HUES6 (cell line): ENCODE data around the gene ZNF530.

Experiments used
- H3K27ac ChIP-seq: 2 replicates; pipeline ENCODE4 v1.7.0; 2013; ENCODE audit warnings: low read depth, mild to moderate bottlenecking, low read length, inconsistent platforms
- H3K27me3 ChIP-seq: 2 replicates; pipeline ENCODE4 v1.6.1; 2013; ENCODE audit warnings: low read length; ENCODE audit not compliant: control insufficient read depth, insufficient read depth
- H3K36me3 ChIP-seq: 2 replicates; pipeline ENCODE4 v1.6.1; 2013; ENCODE audit warnings: low read length; ENCODE audit not compliant: control insufficient read depth, insufficient read depth
- H3K4me1 ChIP-seq: 2 replicates; pipeline ENCODE4 v1.6.1; 2013; ENCODE audit warnings: low read length; ENCODE audit not compliant: control insufficient read depth, insufficient read depth
- H3K4me3 ChIP-seq: 2 replicates; pipeline ENCODE4 v1.5.1; 2013; ENCODE audit warnings: low read depth, low read length
- H3K9ac ChIP-seq: one replicate; pipeline ENCODE4 v1.6.1; 2013; ENCODE audit warnings: mild to moderate bottlenecking, low read length
- H3K9me3 ChIP-seq: 2 replicates; pipeline ENCODE4 v1.6.1; 2013; ENCODE audit warnings: low read depth, low read length; ENCODE audit not compliant: control insufficient read depth, insufficient read depth

ZNF530 gene

GRCh38 chr19:57599761-57600383, at the start of gene ZNF530:
TSS of gene ZNF530 (plus strand) at chr19:57599885. CDS start at chr19:57604346, 4,461 bp downstream.
- peak within 1 kb of the TSS; percentile 69 for H3K9ac ChIP-seq
- H3K4me1 ChIP-seq, result peaks cover 6% of the 10 kb centered on the region; the same call in 1 of the 2 replicates
- no peak within 1 kb of the TSS for H3K27ac ChIP-seq

GRCh38 chr19:57552432-57552831, 47.3 kb upstream of the ZNF530 start:
- H3K9me3 ChIP-seq, result peaks cover 30% of the 10 kb centered on the region
- peaks cover 88% of the 10 kb centered on the region for H3K36me3 ChIP-seq

More at GRCh38 chr19:57599761-57600383, at the start of gene ZNF530:
- peak within 1 kb of the TSS; percentile 96 for H3K4me3 ChIP-seq
- H3K36me3 ChIP-seq, result peaks cover 12% of the 10 kb centered on the region
- H3K9me3 ChIP-seq, result peaks cover 7% of the 10 kb centered on the region; the same call in 1 of the 2 replicates
- H3K27me3 ChIP-seq, result no peaks in the 10 kb centered on the region

GRCh38 chr19:57557659-57558058, 42.0 kb upstream of the ZNF530 start:
- no peak overlapping the region for H3K27ac ChIP-seq
- H3K9ac ChIP-seq, result no peak overlapping the region
- 0 out of 2 replicates have a peak, but pooled peaks cover 5% of the 10 kb centered on the region for H3K4me1 ChIP-seq
- H3K36me3 ChIP-seq, result peaks cover 37% of the 10 kb centered on the region
- peaks cover 25% of the 10 kb centered on the region for H3K9me3 ChIP-seq
- H3K4me3 ChIP-seq, result no peak overlapping the region
- no peaks in the 10 kb centered on the region for H3K27me3 ChIP-seq

More at GRCh38 chr19:57552432-57552831, 47.3 kb upstream of the ZNF530 start:
- H3K27me3 ChIP-seq, result no peaks in the 10 kb centered on the region
- no peak overlapping the region for H3K27ac ChIP-seq
- no peak overlapping the region for H3K9ac ChIP-seq
- H3K4me1 ChIP-seq, result no peaks in the 10 kb centered on the region
- H3K4me3 ChIP-seq, result no peak overlapping the region

- H3K27ac ChIP-seq, result no peak overlapping the region
- peak overlapping the region; percentile 95 for H3K4me3 ChIP-seq
- H3K36me3 ChIP-seq, result peaks cover 29% of the 10 kb centered on the region
- peak overlapping the region; percentile 81 for H3K9ac ChIP-seq
- peaks cover 34% of the 10 kb centered on the region for H3K9me3 ChIP-seq
- H3K27me3 ChIP-seq, result no peaks in the 10 kb centered on the region
- H3K4me1 ChIP-seq, result 0 out of 2 replicates have a peak, but pooled peaks cover 5% of the 10 kb centered on the region
Measured at GRCh38 chr19:57558525-57558924, 41.2 kb upstream of the ZNF530 start.

- H3K9me3 ChIP-seq, result peaks cover 38% of the 10 kb centered on the region
- H3K27ac ChIP-seq, result no peak overlapping the region
Measured at GRCh38 chr19:57559008-57559403, 40.7 kb upstream of the ZNF530 start.

GRCh38 chr19:57559404-57560025, 40.2 kb upstream of the ZNF530 start, which contains the start of gene ZNF550:
TSS of gene ZNF550 (minus strand) at chr19:57559863. CDS start at chr19:57559682, 181 bp downstream.
- Histone ChIP-seq H3K4me3 (peak within 1 kb of the TSS; percentile 95), H3K4me1 (0 out of 2 replicates have a peak, but pooled peaks cover 5% of the 10 kb centered on the region), H3K27me3 (no peaks in the 10 kb centered on the region), H3K27ac (no peak within 1 kb of the TSS), H3K9me3 (peaks cover 43% of the 10 kb centered on the region), H3K9ac (peak within 1 kb of the TSS; percentile 81), H3K36me3 (peaks cover 19% of the 10 kb centered on the region)

More at GRCh38 chr19:57559008-57559403, 40.7 kb upstream of the ZNF530 start:
- peak overlapping the region; percentile 81 for H3K9ac ChIP-seq
- H3K27me3 ChIP-seq, result no peaks in the 10 kb centered on the region
- H3K36me3 ChIP-seq, result peaks cover 24% of the 10 kb centered on the region
- H3K4me1 ChIP-seq, result 0 out of 2 replicates have a peak, but pooled peaks cover 5% of the 10 kb centered on the region
- peak overlapping the region; percentile 95 for H3K4me3 ChIP-seq

GRCh38 chr19:57560049-57560491, 39.6 kb upstream of the ZNF530 start:
- Histone ChIP-seq H3K4me3 (peak overlapping the region; percentile 95), H3K4me1 (0 out of 2 replicates have a peak, but pooled peaks cover 5% of the 10 kb centered on the region), H3K9ac (no peak overlapping the region), H3K27ac (no peak overlapping the region), H3K27me3 (no peaks in the 10 kb centered on the region), H3K9me3 (peaks cover 49% of the 10 kb centered on the region), H3K36me3 (peaks cover 13% of the 10 kb centered on the region)

GRCh38 chr19:57563547-57563946, 36.1 kb upstream of the ZNF530 start:
- 0 out of 2 replicates have a peak, but pooled peaks cover 3% of the 10 kb centered on the region for H3K4me1 ChIP-seq
- no peak overlapping the region for H3K27ac ChIP-seq
- peaks cover 82% of the 10 kb centered on the region for H3K9me3 ChIP-seq
- no peaks in the 10 kb centered on the region for H3K27me3 ChIP-seq
- no peaks in the 10 kb centered on the region for H3K36me3 ChIP-seq
- no peak overlapping the region for H3K4me3 ChIP-seq
- H3K9ac ChIP-seq, result no peak overlapping the region

- Histone ChIP-seq H3K27me3 (no peaks in the 10 kb centered on the region), H3K4me3 (no peak overlapping the region), H3K36me3 (peaks cover 10% of the 10 kb centered on the region), H3K27ac (no peak overlapping the region), H3K9ac (no peak overlapping the region), H3K4me1 (no peaks in the 10 kb centered on the region), H3K9me3 (peaks cover 95% of the 10 kb centered on the region)
Measured at GRCh38 chr19:57566396-57567265, 33.1 kb upstream of the ZNF530 start.

- Histone ChIP-seq H3K4me1 (no peaks in the 10 kb centered on the region), H3K9ac (no peak overlapping the region), H3K36me3 (peaks cover 51% of the 10 kb centered on the region), H3K4me3 (no peak overlapping the region), H3K27ac (no peak overlapping the region), H3K9me3 (peaks cover 96% of the 10 kb centered on the region), H3K27me3 (no peaks in the 10 kb centered on the region)
Measured at GRCh38 chr19:57570707-57571106, 29.0 kb upstream of the ZNF530 start.
